ENCODE measurements around the gene HOXB3. TPM values are rescaled to one million over a fixed set of nuclear protein-coding genes. Genes with fewer than 3 reads are reported as not detected.
A peak's percentile ranks its signal among the peaks of the same experiment; 100 is the strongest.

Gene HOXB3
- total RNA-seq, 2 donors from 2014 or later, result 7.8 to 11.4 TPM

DNA sequence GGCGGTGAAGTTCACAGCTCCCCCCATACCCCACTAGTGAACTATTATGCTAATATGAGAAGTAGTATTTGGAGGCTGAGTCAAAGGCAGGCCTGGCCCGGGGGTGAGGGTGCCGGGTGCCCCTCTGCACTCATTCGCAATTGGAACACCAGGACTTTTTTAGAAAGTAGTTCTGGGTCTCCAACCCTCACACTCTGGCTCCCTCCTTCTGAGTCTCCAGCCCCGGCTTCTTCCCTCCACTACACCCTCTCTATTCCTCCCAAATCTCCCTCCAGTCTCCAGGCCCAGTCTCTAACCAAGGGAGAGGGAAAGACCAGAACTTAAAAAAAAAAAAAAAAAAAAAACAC is 33.8 kb downstream of the HOXB3 start:
- Histone ChIP-seq H3K36me3 (no peaks in the 10 kb centered on the region), H3K4me1 (replicated peaks) (no peaks in the 10 kb centered on the region), H3K9me3 (no peaks in the 10 kb centered on the region), H3K4me3 (no peak overlapping the region), H3K27ac (peak overlapping the region; percentile 73 to 90), H3K27me3 (replicated peaks; ENCODE audit: insufficient read depth) (no peaks in the 10 kb centered on the region)
- TF ChIP-seq POLR2A (IDR thresholded peaks at IDR 0.05) (no peak), POLR2AphosphoS5 (IDR thresholded peaks at IDR 0.05) (no peak)
- TF ChIP-seq, protein P1, sequence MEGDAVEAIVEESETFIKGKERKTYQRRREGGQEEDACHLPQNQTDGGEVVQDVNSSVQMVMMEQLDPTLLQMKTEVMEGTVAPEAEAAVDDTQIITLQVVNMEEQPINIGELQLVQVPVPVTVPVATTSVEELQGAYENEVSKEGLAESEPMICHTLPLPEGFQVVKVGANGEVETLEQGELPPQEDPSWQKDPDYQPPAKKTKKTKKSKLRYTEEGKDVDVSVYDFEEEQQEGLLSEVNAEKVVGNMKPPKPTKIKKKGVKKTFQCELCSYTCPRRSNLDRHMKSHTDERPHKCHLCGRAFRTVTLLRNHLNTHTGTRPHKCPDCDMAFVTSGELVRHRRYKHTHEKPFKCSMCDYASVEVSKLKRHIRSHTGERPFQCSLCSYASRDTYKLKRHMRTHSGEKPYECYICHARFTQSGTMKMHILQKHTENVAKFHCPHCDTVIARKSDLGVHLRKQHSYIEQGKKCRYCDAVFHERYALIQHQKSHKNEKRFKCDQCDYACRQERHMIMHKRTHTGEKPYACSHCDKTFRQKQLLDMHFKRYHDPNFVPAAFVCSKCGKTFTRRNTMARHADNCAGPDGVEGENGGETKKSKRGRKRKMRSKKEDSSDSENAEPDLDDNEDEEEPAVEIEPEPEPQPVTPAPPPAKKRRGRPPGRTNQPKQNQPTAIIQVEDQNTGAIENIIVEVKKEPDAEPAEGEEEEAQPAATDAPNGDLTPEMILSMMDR (IDR thresholded peaks at IDR 0.05), result no peak
- 53% methylated on average over 5 of the region's 5 CpGs for WGBS
- no peak for DNase-seq (ENCODE audit: low spot score)
- intact Hi-C loops (cut with DNase I), result no loop called here

DNA sequence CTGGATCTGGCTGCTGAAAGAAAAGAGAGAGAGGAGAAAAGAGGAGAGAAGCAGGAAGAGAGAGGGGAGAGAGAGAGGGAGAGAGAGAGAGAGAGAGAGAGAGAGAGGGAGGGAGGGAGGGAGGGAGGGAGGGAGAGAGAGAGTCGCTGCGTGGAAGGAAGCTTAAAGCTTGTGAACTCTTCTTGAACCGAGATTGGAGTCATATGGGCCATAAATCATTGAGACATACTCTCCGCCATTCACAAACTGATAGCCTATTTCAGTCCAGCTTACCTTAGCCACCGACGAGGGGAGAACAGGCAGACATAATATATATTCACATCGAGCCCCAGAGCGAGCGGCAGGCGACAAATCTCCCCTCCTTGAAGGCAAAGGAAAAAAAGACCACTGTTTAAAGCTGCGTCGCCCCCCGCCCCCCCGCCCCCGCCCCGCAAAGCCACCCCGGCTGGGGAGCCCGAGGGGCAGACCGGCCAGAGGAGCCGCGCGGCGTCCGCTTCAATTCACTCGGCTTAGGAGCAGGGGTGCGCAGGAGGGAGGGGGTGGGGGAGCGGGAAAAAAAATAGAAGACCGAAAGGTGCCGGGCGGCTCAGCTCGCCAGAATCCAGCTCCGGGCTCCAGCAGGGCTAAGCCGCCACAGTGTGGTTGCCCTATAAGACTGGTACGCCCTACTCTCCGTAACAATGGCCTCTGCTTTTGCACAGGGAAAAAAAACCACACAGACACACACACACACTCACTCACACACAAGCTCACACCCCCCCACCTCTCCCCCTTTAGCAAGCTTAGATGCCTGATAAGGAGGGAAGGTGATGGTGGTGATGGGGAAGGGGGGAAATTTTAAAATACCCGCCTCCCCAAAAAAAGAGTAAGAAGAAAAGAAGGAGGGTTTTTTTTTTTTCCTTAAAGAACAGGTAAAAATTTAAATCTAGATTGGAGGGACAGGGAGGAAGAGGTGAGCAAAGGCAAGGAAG is 34.5 kb downstream of the HOXB3 start:
- TF ChIP-seq POLR2A (IDR thresholded peaks at IDR 0.05) (no peak), POLR2AphosphoS5 (IDR thresholded peaks at IDR 0.05) (peak; percentile 63)
- TF ChIP-seq, protein P1 (IDR thresholded peaks at IDR 0.05), result peak in 2 of 4 experiments; percentile 25 to 41
- Histone ChIP-seq H3K9me3 (no peaks in the 10 kb centered on the region), H3K4me3 (peak overlapping the region; percentile 32 to 41), H3K27me3 (replicated peaks; ENCODE audit: insufficient read depth) (no peaks in the 10 kb centered on the region), H3K4me1 (replicated peaks) (no peaks in the 10 kb centered on the region), H3K36me3 (no peaks in the 10 kb centered on the region), H3K27ac (peak overlapping the region; percentile 73 to 90)
- peak; percentile 34 for DNase-seq (ENCODE audit: low spot score)
- 7% methylated on average over 36 of the region's 36 CpGs for WGBS
- intact Hi-C loops (cut with DNase I), result no loop called here

DNA sequence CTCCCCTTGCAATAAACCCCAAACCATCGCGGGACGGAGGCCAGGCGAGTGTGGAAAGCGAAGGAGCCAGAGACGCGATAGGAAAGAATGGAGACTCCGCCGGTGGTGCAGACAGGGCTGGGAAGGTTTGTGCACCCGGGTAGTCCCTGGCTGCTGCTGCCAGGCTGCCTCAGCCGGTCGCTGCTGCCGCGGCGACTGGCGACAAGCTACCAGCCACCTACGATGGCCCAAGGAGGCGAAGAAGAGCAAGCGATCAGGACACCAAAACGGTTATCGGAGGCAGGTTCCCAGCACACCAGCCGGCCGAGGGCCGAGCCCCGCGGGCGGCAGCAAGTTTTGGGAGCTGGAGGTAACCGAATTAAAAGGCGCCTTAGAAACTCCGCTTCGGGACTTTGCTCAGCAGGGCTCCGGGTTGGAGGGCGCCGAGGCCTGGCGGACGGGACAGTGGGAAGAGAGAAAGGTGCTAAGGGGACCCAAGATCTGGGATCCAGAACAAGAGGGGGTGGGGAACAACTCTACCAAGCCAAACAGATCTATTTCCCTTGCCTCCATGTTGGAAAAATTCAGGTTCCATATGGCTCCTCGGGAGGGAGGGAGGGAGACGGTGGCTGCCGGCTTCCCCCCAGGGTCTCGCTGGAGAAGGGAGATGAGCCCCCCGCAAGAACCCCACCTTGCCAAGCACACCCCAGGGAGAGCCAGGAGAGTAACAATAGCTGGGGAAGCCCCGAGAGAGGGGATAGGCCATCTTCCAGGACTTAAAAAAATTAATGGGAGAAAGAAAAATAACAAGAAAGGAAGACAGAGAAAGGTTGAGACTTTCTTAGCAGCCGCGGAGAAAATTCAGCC is 35.4 kb downstream of the HOXB3 start:
- H3K4me1 ChIP-seq (replicated peaks), result no peaks in the 10 kb centered on the region
- H3K4me3 ChIP-seq, result peak overlapping the region; percentile 32 to 41
- TF ChIP-seq, protein P1 (IDR thresholded peaks at IDR 0.05), result no peak
- TF ChIP-seq POLR2AphosphoS5 (IDR thresholded peaks at IDR 0.05) (no peak), POLR2A (IDR thresholded peaks at IDR 0.05) (no peak)
- H3K27ac ChIP-seq, result peak overlapping the region; percentile 73 to 90
- H3K27me3 ChIP-seq (replicated peaks; ENCODE audit: insufficient read depth), result no peaks in the 10 kb centered on the region
- WGBS, result 36% methylated on average over 35 of the region's 44 CpGs
- no peak for DNase-seq (ENCODE audit: low spot score)
- no peaks in the 10 kb centered on the region for H3K36me3 ChIP-seq
- intact Hi-C loops (cut with DNase I), result no loop called here
- no peaks in the 10 kb centered on the region for H3K9me3 ChIP-seq

DNA sequence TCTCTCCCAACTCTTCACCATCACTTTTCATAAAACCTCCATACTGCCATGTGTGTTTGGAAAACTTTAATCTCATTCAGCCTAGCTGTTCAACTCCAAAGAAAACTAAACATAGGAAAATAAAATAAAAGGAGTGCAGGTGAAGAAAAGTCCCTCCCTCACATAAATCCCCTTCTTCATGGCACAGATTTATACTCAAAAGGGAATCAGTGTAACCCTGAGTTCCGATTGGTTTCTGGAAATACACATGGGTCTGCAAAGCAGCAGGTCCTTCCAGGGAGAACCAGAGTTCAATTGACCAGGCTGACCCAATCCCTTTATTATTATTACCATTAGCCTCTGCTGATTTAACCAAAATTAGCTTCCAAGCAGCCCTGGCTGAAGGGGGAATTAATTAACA is 36.2 kb downstream of the HOXB3 start:
- 75% methylated on average over 1 of the region's 1 CpG for WGBS
- no peak for DNase-seq (ENCODE audit: low spot score)
- no peaks in the 10 kb centered on the region for H3K27me3 ChIP-seq (replicated peaks; ENCODE audit: insufficient read depth)
- TF ChIP-seq POLR2A (IDR thresholded peaks at IDR 0.05) (no peak), POLR2AphosphoS5 (IDR thresholded peaks at IDR 0.05) (no peak)
- TF ChIP-seq, protein P1 (IDR thresholded peaks at IDR 0.05), result no peak
- intact Hi-C loops (cut with DNase I), result no loop called here
- no peaks in the 10 kb centered on the region for H3K36me3 ChIP-seq
- peak overlapping the region; percentile 73 to 90 for H3K27ac ChIP-seq
- H3K4me3 ChIP-seq, result no peak overlapping the region
- no peaks in the 10 kb centered on the region for H3K9me3 ChIP-seq
- H3K4me1 ChIP-seq (replicated peaks), result no peaks in the 10 kb centered on the region

Data from prostate gland (tissue), 2 donors.